ENCODE results near the gene ZMYND19. TPM values are rescaled to one million over a fixed set of nuclear protein-coding genes. Genes with fewer than 3 reads are reported as not detected.

ZMYND19 gene
- total RNA-seq, 1 donor from 2014 or later = 11.6 TPM

DNA sequence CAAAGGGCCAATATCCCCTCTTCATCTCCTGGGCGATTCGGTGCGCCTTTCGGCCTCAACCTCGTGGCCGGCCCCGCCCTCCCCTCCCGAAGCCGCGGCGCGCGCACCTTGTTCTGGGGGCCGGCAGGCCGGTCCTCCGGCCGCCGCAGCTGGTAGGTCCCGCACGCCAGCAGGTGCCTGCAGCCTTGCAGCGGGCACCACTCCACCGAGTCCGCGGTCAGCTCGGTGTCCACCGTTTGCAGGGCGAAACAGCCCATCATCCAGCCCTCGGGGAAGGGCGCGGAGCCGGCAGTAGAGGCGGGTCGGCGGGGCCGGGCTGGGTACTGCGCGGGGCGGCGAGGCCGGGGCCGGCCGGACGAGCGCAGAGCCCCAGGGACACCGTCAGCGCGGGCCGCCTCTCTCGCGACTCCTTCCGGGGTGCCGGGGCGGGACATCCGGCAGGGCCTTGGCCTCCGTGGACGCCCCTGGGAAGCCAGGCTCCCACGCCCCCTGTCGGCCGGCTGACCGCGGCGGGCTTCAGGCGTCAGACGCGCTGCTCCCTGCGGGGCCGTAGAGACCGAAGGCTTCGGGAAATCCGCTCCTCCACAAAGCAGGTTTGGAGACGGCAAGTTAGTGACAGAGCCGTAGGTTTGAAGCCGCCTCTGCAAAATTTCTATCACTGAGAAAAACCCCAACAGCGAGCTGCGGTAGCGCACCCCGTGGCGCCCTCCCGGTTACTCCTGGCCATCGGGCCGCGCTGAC lies 11.6 kb downstream of the ZMYND19 start, which contains the start of gene DPH7:
TSS of gene DPH7 (minus strand) at position 408 of the 741 bp plus-strand sequence. CDS start at position 260, 148 bp downstream.
- H3K27ac ChIP-seq (replicated peaks) = peak within 1 kb of the TSS; percentile 95
- peak within 1 kb of the TSS; percentile 98 for H3K4me3 ChIP-seq
- TF ChIP-seq, protein P1, sequence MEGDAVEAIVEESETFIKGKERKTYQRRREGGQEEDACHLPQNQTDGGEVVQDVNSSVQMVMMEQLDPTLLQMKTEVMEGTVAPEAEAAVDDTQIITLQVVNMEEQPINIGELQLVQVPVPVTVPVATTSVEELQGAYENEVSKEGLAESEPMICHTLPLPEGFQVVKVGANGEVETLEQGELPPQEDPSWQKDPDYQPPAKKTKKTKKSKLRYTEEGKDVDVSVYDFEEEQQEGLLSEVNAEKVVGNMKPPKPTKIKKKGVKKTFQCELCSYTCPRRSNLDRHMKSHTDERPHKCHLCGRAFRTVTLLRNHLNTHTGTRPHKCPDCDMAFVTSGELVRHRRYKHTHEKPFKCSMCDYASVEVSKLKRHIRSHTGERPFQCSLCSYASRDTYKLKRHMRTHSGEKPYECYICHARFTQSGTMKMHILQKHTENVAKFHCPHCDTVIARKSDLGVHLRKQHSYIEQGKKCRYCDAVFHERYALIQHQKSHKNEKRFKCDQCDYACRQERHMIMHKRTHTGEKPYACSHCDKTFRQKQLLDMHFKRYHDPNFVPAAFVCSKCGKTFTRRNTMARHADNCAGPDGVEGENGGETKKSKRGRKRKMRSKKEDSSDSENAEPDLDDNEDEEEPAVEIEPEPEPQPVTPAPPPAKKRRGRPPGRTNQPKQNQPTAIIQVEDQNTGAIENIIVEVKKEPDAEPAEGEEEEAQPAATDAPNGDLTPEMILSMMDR (IDR thresholded peaks at IDR 0.05; ENCODE audit: borderline replicate concordance) = peak; percentile 97
- H3K27me3 ChIP-seq (ENCODE audit: low read depth) = no peaks in the 10 kb centered on the region
- intact Hi-C loops (cut with micrococcal nuclease) = no loop called here
- no peaks in the 10 kb centered on the region for H3K9me3 ChIP-seq (replicated peaks)
- H3K36me3 ChIP-seq = peaks cover 32% of the 10 kb centered on the region
- peaks cover 64% of the 10 kb centered on the region for H3K4me1 ChIP-seq
- peak; percentile 97 for DNase-seq

DNA sequence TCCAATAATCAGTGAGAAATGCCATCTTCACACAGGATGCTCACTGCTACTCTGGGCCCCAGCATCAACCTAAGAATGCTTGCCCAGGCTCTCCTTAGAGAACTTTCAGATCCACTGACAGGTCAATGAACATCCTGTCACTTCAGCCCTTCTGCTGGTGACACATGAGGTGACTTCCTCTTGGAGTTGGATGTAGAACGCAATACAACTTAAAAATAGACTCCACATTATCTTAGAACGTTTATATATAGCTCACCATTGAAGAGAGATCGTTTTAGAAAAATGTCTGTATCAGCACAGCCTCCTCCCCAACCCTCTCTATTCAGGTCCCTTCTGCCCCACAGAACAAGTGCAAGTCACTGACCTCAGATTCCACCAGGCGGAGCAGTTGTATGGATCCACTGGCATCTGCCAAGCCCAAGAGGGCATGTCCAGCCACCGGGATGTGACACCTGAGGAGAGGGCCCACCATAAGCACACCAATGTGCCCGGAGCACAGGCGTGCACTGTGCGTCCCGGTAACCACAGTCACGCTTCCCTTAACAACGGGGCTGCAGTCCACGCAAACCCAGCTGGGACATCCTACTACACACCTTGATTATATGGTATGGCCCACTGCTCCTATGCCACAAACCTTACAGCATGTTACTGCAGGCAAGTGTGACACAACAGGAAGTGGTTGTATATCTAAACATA lies 14.4 kb downstream of the ZMYND19 start:
- Histone ChIP-seq H3K36me3 (peaks cover 37% of the 10 kb centered on the region), H3K27ac (replicated peaks) (peak overlapping the region; percentile 95), H3K9me3 (replicated peaks) (no peaks in the 10 kb centered on the region), H3K4me1 (peaks cover 64% of the 10 kb centered on the region), H3K27me3 (ENCODE audit: low read depth) (no peaks in the 10 kb centered on the region), H3K4me3 (peak overlapping the region; percentile 98)
- TF ChIP-seq, protein P1 (IDR thresholded peaks at IDR 0.05; ENCODE audit: borderline replicate concordance) = peak; percentile 45
- intact Hi-C loops (cut with micrococcal nuclease) = no loop called here
- DNase-seq = peak; percentile 32

DNA sequence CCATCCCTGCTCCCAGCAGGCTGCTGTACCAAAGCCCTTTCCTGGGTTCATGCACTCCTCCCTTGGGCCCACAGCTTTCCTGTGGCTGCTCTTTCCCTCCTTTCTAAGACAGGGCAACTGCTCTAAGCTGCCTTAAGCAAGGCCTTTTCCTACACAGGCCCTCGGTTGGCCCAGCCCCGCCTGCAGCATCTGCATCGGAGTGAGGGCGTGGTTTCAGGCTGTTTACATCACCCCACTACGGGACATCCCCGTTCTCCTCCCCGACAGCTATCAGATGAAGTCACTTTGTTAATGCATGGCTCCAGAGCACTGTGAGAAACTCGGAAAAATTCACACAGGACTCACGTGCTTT lies 15.0 kb downstream of the ZMYND19 start:
- H3K4me1 ChIP-seq = peaks cover 62% of the 10 kb centered on the region
- no peak for DNase-seq
- TF ChIP-seq, protein P1 (IDR thresholded peaks at IDR 0.05; ENCODE audit: borderline replicate concordance) = no peak
- peaks cover 40% of the 10 kb centered on the region for H3K36me3 ChIP-seq
- no peaks in the 10 kb centered on the region for H3K9me3 ChIP-seq (replicated peaks)
- intact Hi-C loops (cut with micrococcal nuclease) = no loop called here
- H3K4me3 ChIP-seq = no peak overlapping the region
- H3K27me3 ChIP-seq (ENCODE audit: low read depth) = no peaks in the 10 kb centered on the region
- H3K27ac ChIP-seq (replicated peaks) = peak overlapping the region; percentile 95

DNA sequence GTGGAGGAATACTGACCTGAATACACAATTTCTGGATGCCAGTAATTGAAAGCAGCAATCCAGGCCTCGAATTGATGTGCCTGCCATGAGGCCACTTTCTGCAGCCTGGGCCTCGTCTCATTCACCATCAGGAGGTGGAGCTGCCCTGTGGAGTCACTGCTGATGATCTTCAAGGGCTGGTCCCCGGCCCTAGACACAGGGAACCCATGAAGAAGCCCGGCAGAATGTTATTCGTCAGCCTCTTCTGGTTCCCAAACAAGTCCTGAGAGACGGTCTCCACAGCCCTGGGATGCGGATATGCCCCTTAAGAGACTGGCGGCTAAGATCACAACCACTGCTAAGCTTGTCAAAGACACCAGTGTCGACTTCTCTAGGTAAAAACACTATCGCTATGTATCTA lies 16.1 kb downstream of the ZMYND19 start:
- peak overlapping the region; percentile 95 for H3K27ac ChIP-seq (replicated peaks)
- H3K4me3 ChIP-seq = no peak overlapping the region
- DNase-seq = no peak
- no peaks in the 10 kb centered on the region for H3K27me3 ChIP-seq (ENCODE audit: low read depth)
- TF ChIP-seq, protein P1 (IDR thresholded peaks at IDR 0.05; ENCODE audit: borderline replicate concordance) = no peak
- intact Hi-C loops (cut with micrococcal nuclease) = no loop called here
- peaks cover 40% of the 10 kb centered on the region for H3K36me3 ChIP-seq
- H3K4me1 ChIP-seq = peaks cover 53% of the 10 kb centered on the region
- no peaks in the 10 kb centered on the region for H3K9me3 ChIP-seq (replicated peaks)

DNA sequence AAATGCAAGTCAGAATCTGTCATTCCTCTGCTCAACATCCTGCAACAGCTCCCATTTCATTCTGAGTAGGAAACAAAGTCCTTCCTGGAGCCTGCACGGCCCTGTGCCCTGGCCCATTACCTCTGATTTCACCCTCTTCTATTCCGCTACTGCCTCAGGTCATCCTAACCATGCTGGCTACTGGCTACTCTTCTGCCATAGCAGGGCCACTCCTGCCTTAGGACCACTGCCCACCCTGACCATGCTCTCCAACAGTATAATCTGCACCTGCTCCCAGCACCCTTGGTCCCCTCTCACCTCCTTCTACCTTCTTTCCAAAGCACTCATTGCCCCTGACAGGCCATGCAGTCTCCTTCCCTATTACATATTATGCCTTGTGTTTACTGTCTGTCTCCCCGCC lies 19.7 kb downstream of the ZMYND19 start:
- H3K9me3 ChIP-seq (replicated peaks) = no peaks in the 10 kb centered on the region
- H3K36me3 ChIP-seq = peaks cover 40% of the 10 kb centered on the region
- TF ChIP-seq, protein P1 (IDR thresholded peaks at IDR 0.05; ENCODE audit: borderline replicate concordance) = no peak
- peaks cover 18% of the 10 kb centered on the region for H3K4me1 ChIP-seq
- no peaks in the 10 kb centered on the region for H3K27me3 ChIP-seq (ENCODE audit: low read depth)
- H3K27ac ChIP-seq (replicated peaks) = no peak overlapping the region
- no peak for DNase-seq
- intact Hi-C loops (cut with micrococcal nuclease) = no loop called here
- H3K4me3 ChIP-seq = no peak overlapping the region

All from left ventricle myocardium inferior (tissue), 1 donor.